Stomach (tissue), 4 donors: Measurements from ENCODE around the gene TP73.

Experiments
- POLR2A ChIP-seq, 4 donors: fragments of 450-650 bp; IDR thresholded peaks; one replicate each; pipeline ENCODE4 v1.6.1; 2016; ENCODE audit warnings: antibody characterized with exemption in 4 of 4, control low read depth in 2 of 4, mild to moderate bottlenecking in 1 of 4, moderate library complexity in 1 of 4
- TF ChIP-seq, protein P1 (sequence below), 7 experiments: fragments of 450-650 bp in 4 of 7; fragments of 200-600 bp in 3 of 7; sonication (generic) in 3 of 7; IDR thresholded peaks; one replicate each; pipeline ENCODE4 v1.5.1; 2016 to 2019; ENCODE audit warnings: antibody characterized with exemption in 7 of 7, control low read depth in 2 of 7, mild to moderate bottlenecking in 1 of 7

GRCh38 chr1:3778590-3779264, 126.4 kb downstream of the TP73 start:
- TF ChIP-seq, protein P1, sequence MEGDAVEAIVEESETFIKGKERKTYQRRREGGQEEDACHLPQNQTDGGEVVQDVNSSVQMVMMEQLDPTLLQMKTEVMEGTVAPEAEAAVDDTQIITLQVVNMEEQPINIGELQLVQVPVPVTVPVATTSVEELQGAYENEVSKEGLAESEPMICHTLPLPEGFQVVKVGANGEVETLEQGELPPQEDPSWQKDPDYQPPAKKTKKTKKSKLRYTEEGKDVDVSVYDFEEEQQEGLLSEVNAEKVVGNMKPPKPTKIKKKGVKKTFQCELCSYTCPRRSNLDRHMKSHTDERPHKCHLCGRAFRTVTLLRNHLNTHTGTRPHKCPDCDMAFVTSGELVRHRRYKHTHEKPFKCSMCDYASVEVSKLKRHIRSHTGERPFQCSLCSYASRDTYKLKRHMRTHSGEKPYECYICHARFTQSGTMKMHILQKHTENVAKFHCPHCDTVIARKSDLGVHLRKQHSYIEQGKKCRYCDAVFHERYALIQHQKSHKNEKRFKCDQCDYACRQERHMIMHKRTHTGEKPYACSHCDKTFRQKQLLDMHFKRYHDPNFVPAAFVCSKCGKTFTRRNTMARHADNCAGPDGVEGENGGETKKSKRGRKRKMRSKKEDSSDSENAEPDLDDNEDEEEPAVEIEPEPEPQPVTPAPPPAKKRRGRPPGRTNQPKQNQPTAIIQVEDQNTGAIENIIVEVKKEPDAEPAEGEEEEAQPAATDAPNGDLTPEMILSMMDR (IDR thresholded peaks at IDR 0.05): no peak
- no peak for TF ChIP-seq POLR2A (IDR thresholded peaks at IDR 0.05)
